ENCODE measurements around the gene RFPL1. TPM values are rescaled to one million over a fixed set of nuclear protein-coding genes. Genes with fewer than 3 reads are reported as not detected.
"Not testable (repeated sequence)": the region's sequence is repeated elsewhere in the genome, so short reads cannot be mapped to it uniquely, and the experiment has no call there.

The RFPL1 gene
- not detected in 2 replicates for polyA plus RNA-seq (2013)

GRCh38 chr22:29438283-29438682 lies at the start of gene RFPL1:
Gene RFPL1 (plus strand): TSS chr22:29438583.
- H4K12ac ChIP-seq (ENCODE audit: low read depth, low read length); H3K18ac ChIP-seq (ENCODE audit: low read length); H3K4ac ChIP-seq (ENCODE audit: low read depth, low read length); H3K27ac ChIP-seq (ENCODE audit: low read depth, low read length); H2BK12ac ChIP-seq (ENCODE audit: low read length); H3K79me1 ChIP-seq (ENCODE audit: low read length); H2AFZ ChIP-seq (ENCODE audit: insufficient read depth, low read length, poor library complexity); H3K27me3 ChIP-seq (ENCODE audit: insufficient read depth, low read length); H3K4me1 ChIP-seq (ENCODE audit: control insufficient read depth in 1 of 2, insufficient read depth in 2 of 2, low read length in 2 of 2); H3K4me2 ChIP-seq (ENCODE audit: low read length); H2BK120ac ChIP-seq (ENCODE audit: insufficient read depth, low read length, poor library complexity); H3K9me3 ChIP-seq (ENCODE audit: insufficient read depth, low read depth, low read length); DNase-seq; H2BK5ac ChIP-seq (ENCODE audit: low read depth, low read length, poor library complexity); H3K36me3 ChIP-seq (ENCODE audit: control insufficient read depth in 1 of 2, insufficient read depth in 2 of 2, low read length in 2 of 2); H3K79me2 ChIP-seq (ENCODE audit: control insufficient read depth, insufficient read depth, low read length, poor library complexity); H2AK5ac ChIP-seq (ENCODE audit: low read length); H3K4me3 ChIP-seq (ENCODE audit: low read depth, low read length); H4K91ac ChIP-seq (ENCODE audit: low read depth, low read length); H3K14ac ChIP-seq (ENCODE audit: low read length); H3K23ac ChIP-seq (ENCODE audit: low read length); H4K8ac ChIP-seq (ENCODE audit: low read depth, low read length); H3K9ac ChIP-seq (ENCODE audit: low read length): not testable (repeated sequence)
- WGBS (ENCODE audit: extremely low coverage, insufficient coverage, insufficient read length), result no CpG with 5 or more reads among the region's 10 CpGs

- H3K4ac ChIP-seq (ENCODE audit: low read depth, low read length), result no peak overlapping the region
- no peak overlapping the region for H2AK5ac ChIP-seq (ENCODE audit: low read length)
- peaks cover 15 to 26% of the 10 kb centered on the region in 2 experiments for H3K4me1 ChIP-seq (ENCODE audit: control insufficient read depth in 1 of 2, insufficient read depth in 2 of 2, low read length in 2 of 2)
- H2AFZ ChIP-seq (ENCODE audit: insufficient read depth, low read length, poor library complexity), result peak overlapping the region; percentile 99
- H4K91ac ChIP-seq (ENCODE audit: low read depth, low read length), result peak overlapping the region; percentile 52
- H3K27me3 ChIP-seq (ENCODE audit: insufficient read depth, low read length), result no peaks in the 10 kb centered on the region
- no peak for DNase-seq
- H3K4me3 ChIP-seq (ENCODE audit: low read depth, low read length), result no peak overlapping the region
- WGBS (ENCODE audit: extremely low coverage, insufficient coverage, insufficient read length), result no CpG with 5 or more reads among the region's 9 CpGs
- no peak overlapping the region for H3K27ac ChIP-seq (ENCODE audit: low read depth, low read length)
- no peak overlapping the region for H2BK120ac ChIP-seq (ENCODE audit: insufficient read depth, low read length, poor library complexity)
- H4K12ac ChIP-seq (ENCODE audit: low read depth, low read length), result peak overlapping the region; percentile 51
- peaks cover 10% of the 10 kb centered on the region for H3K79me2 ChIP-seq (ENCODE audit: control insufficient read depth, insufficient read depth, low read length, poor library complexity)
- H3K36me3 ChIP-seq (ENCODE audit: control insufficient read depth in 1 of 2, insufficient read depth in 2 of 2, low read length in 2 of 2), result no peaks in the 10 kb centered on the region
- H2BK5ac ChIP-seq (ENCODE audit: low read depth, low read length, poor library complexity), result no peak overlapping the region
- peak overlapping the region; percentile 62 for H2BK12ac ChIP-seq (ENCODE audit: low read length)
- no peak overlapping the region for H3K23ac ChIP-seq (ENCODE audit: low read length)
- no peak overlapping the region for H3K9ac ChIP-seq (ENCODE audit: low read length)
- H4K8ac ChIP-seq (ENCODE audit: low read depth, low read length), result peak overlapping the region; percentile 93
- no peak overlapping the region for H3K18ac ChIP-seq (ENCODE audit: low read length)
- peak overlapping the region; percentile 63 for H3K14ac ChIP-seq (ENCODE audit: low read length)
- peaks cover 5% of the 10 kb centered on the region for H3K79me1 ChIP-seq (ENCODE audit: low read length)
- no peaks in the 10 kb centered on the region for H3K9me3 ChIP-seq (ENCODE audit: insufficient read depth, low read depth, low read length)
- H3K4me2 ChIP-seq (ENCODE audit: low read length), result peak overlapping the region; percentile 75
Observed at GRCh38 chr22:29388759-29389090, 49.7 kb upstream of the RFPL1 start.

GRCh38 chr22:29390270-29390669 lies 48.1 kb upstream of the RFPL1 start:
- H3K18ac ChIP-seq (ENCODE audit: low read length), result no peak overlapping the region
- H3K79me2 ChIP-seq (ENCODE audit: control insufficient read depth, insufficient read depth, low read length, poor library complexity), result peaks cover 10% of the 10 kb centered on the region
- no peak overlapping the region for H2BK120ac ChIP-seq (ENCODE audit: insufficient read depth, low read length, poor library complexity)
- peaks cover 5% of the 10 kb centered on the region for H3K79me1 ChIP-seq (ENCODE audit: low read length)
- no peak overlapping the region for H4K91ac ChIP-seq (ENCODE audit: low read depth, low read length)
- H4K8ac ChIP-seq (ENCODE audit: low read depth, low read length), result no peak overlapping the region
- no peak overlapping the region for H2BK5ac ChIP-seq (ENCODE audit: low read depth, low read length, poor library complexity)
- H3K4me1 ChIP-seq (ENCODE audit: control insufficient read depth in 1 of 2, insufficient read depth in 2 of 2, low read length in 2 of 2), result peaks cover 15 to 21% of the 10 kb centered on the region in 2 experiments
- no peak overlapping the region for H2AFZ ChIP-seq (ENCODE audit: insufficient read depth, low read length, poor library complexity)
- H3K9ac ChIP-seq (ENCODE audit: low read length), result no peak overlapping the region
- no peaks in the 10 kb centered on the region for H3K36me3 ChIP-seq (ENCODE audit: control insufficient read depth in 1 of 2, insufficient read depth in 2 of 2, low read length in 2 of 2)
- no peak overlapping the region for H3K14ac ChIP-seq (ENCODE audit: low read length)
- H3K27ac ChIP-seq (ENCODE audit: low read depth, low read length), result no peak overlapping the region
- H3K4ac ChIP-seq (ENCODE audit: low read depth, low read length), result no peak overlapping the region
- no peak for DNase-seq
- WGBS (ENCODE audit: extremely low coverage, insufficient coverage, insufficient read length), result no CpG with 5 or more reads among the region's 6 CpGs
- no peak overlapping the region for H3K4me3 ChIP-seq (ENCODE audit: low read depth, low read length)
- H3K23ac ChIP-seq (ENCODE audit: low read length), result no peak overlapping the region
- no peak overlapping the region for H3K4me2 ChIP-seq (ENCODE audit: low read length)
- no peak overlapping the region for H2AK5ac ChIP-seq (ENCODE audit: low read length)
- no peaks in the 10 kb centered on the region for H3K27me3 ChIP-seq (ENCODE audit: insufficient read depth, low read length)
- H2BK12ac ChIP-seq (ENCODE audit: low read length), result no peak overlapping the region
- no peaks in the 10 kb centered on the region for H3K9me3 ChIP-seq (ENCODE audit: insufficient read depth, low read depth, low read length)
- H4K12ac ChIP-seq (ENCODE audit: low read depth, low read length), result no peak overlapping the region

- peaks cover 5% of the 10 kb centered on the region for H3K79me1 ChIP-seq (ENCODE audit: low read length)
- no peak overlapping the region for H4K91ac ChIP-seq (ENCODE audit: low read depth, low read length)
- H3K9me3 ChIP-seq (ENCODE audit: insufficient read depth, low read depth, low read length), result no peaks in the 10 kb centered on the region
- no peak overlapping the region for H2AK5ac ChIP-seq (ENCODE audit: low read length)
- H3K27me3 ChIP-seq (ENCODE audit: insufficient read depth, low read length), result no peaks in the 10 kb centered on the region
- H3K27ac ChIP-seq (ENCODE audit: low read depth, low read length), result no peak overlapping the region
- H3K9ac ChIP-seq (ENCODE audit: low read length), result no peak overlapping the region
- H3K79me2 ChIP-seq (ENCODE audit: control insufficient read depth, insufficient read depth, low read length, poor library complexity), result peaks cover 8% of the 10 kb centered on the region
- peak overlapping the region; percentile 35 for H2AFZ ChIP-seq (ENCODE audit: insufficient read depth, low read length, poor library complexity)
- H3K4ac ChIP-seq (ENCODE audit: low read depth, low read length), result no peak overlapping the region
- H4K12ac ChIP-seq (ENCODE audit: low read depth, low read length), result no peak overlapping the region
- no peak overlapping the region for H4K8ac ChIP-seq (ENCODE audit: low read depth, low read length)
- no peak overlapping the region for H2BK5ac ChIP-seq (ENCODE audit: low read depth, low read length, poor library complexity)
- H2BK12ac ChIP-seq (ENCODE audit: low read length), result no peak overlapping the region
- no CpG with 5 or more reads among the region's 8 CpGs for WGBS (ENCODE audit: extremely low coverage, insufficient coverage, insufficient read length)
- DNase-seq, result no peak
- no peaks in the 10 kb centered on the region for H3K36me3 ChIP-seq (ENCODE audit: control insufficient read depth in 1 of 2, insufficient read depth in 2 of 2, low read length in 2 of 2)
- H3K4me3 ChIP-seq (ENCODE audit: low read depth, low read length), result peak overlapping the region; percentile 40
- no peak overlapping the region for H2BK120ac ChIP-seq (ENCODE audit: insufficient read depth, low read length, poor library complexity)
- peaks cover 7 to 12% of the 10 kb centered on the region in 2 experiments for H3K4me1 ChIP-seq (ENCODE audit: control insufficient read depth in 1 of 2, insufficient read depth in 2 of 2, low read length in 2 of 2)
- no peak overlapping the region for H3K18ac ChIP-seq (ENCODE audit: low read length)
- H3K14ac ChIP-seq (ENCODE audit: low read length), result no peak overlapping the region
- H3K4me2 ChIP-seq (ENCODE audit: low read length), result no peak overlapping the region
- no peak overlapping the region for H3K23ac ChIP-seq (ENCODE audit: low read length)
Observed at GRCh38 chr22:29391546-29391945, 46.8 kb upstream of the RFPL1 start.
